Kidney capillary endothelial cell (primary cell): Measurements from ENCODE around the gene DYNLT4.

Experiments
- DNase-seq: peaks from one replicate; pipeline ENCODE4 v3.0.0-alpha.2; 2018; ENCODE audit warnings: low spot score

DYNLT4 gene

GRCh38 chr1:44757420-44757819 lies 49.7 kb downstream of the DYNLT4 start:
- no peak for DNase-seq
